Fibroblast of lung (primary cell): ENCODE data around the gene SEMA3D. TPM values are rescaled to one million over a fixed set of nuclear protein-coding genes. Genes with fewer than 3 reads are reported as not detected.

Experiments used
- DNase-seq, 2 donors: peaks; one replicate each; pipeline versions ENCODE4 v3.0.0 to v3.0.0-alpha.2; 2010; ENCODE audit warnings: low read depth in 2 of 2
- H2AFZ ChIP-seq: 2 replicates; pipeline ENCODE4 v1.5.1; 2012; ENCODE audit warnings: low read length, control low read depth, inconsistent platforms
- H3K27ac ChIP-seq: 2 replicates; pipeline ENCODE4 v1.5.1; 2011; ENCODE audit warnings: low read length, control low read depth; ENCODE audit not compliant: insufficient read depth
- H3K27me3 ChIP-seq: 2 replicates; pipeline ENCODE4 v1.5.1; 2011; ENCODE audit warnings: mild to moderate bottlenecking, low read length; ENCODE audit not compliant: control insufficient read depth, insufficient read depth
- H3K36me3 ChIP-seq: 2 replicates; pipeline ENCODE4 v1.5.1; 2011; ENCODE audit warnings: low read length; ENCODE audit not compliant: control insufficient read depth, insufficient read depth
- H3K4me1 ChIP-seq: 2 replicates; pipeline ENCODE4 v1.5.1; 2011; ENCODE audit warnings: low read length; ENCODE audit not compliant: control insufficient read depth, insufficient read depth; ENCODE audit errors: extremely low read depth
- H3K4me2 ChIP-seq: 2 replicates; pipeline ENCODE4 v1.5.1; 2011; ENCODE audit warnings: low read length, control low read depth; ENCODE audit not compliant: insufficient read depth; ENCODE audit errors: extremely low read depth
- H3K4me3 ChIP-seq, 4 experiments: fragments of 200-600 bp in 1 of 4; sonication (generic) in 1 of 4; replicated peaks in 1 of 4; 2 replicates each; pipeline ENCODE4 v1.5.1; 2011 to 2016; ENCODE audit warnings: low read length in 4 of 4, low read depth in 3 of 4, mild to moderate bottlenecking in 3 of 4, control low read depth in 2 of 4, inconsistent platforms in 1 of 4, mixed read lengths in 1 of 4; ENCODE audit not compliant: insufficient read depth in 1 of 4; ENCODE audit errors: control extremely low read depth in 1 of 4
- H3K79me2 ChIP-seq: 2 replicates; pipeline ENCODE4 v1.5.1; 2012; ENCODE audit warnings: mild to moderate bottlenecking, low read length, inconsistent platforms; ENCODE audit not compliant: control insufficient read depth, insufficient read depth
- H3K9ac ChIP-seq: 2 replicates; pipeline ENCODE4 v1.5.1; 2011; ENCODE audit warnings: mild to moderate bottlenecking, low read length, control low read depth; ENCODE audit not compliant: insufficient read depth
- H3K9me3 ChIP-seq: 2 replicates; pipeline ENCODE4 v1.5.1; 2012; ENCODE audit warnings: low read depth, low read length; ENCODE audit not compliant: control insufficient read depth, insufficient read depth
- H4K20me1 ChIP-seq: 2 replicates; pipeline ENCODE4 v1.5.1; 2011; ENCODE audit warnings: low read length; ENCODE audit not compliant: control insufficient read depth, insufficient read depth; ENCODE audit errors: extremely low read depth
- EZH2 ChIP-seq: IDR thresholded peaks from 2 replicates; pipeline ENCODE4 v1.5.1; 2012; ENCODE audit warnings: low read length, control low read depth, mild to moderate bottlenecking; ENCODE audit errors: missing control alignments
- polyA plus RNA-seq, 2 donors: library from polyadenylated mRNA; depleted of rRNA in 1 of 2; stranded (reverse) in 1 of 2; unstranded in 1 of 2; fragments of >200 nt; gene quantifications; 2 replicates each; pipeline ENCODE4 v1.2.1, GENCODE V29; 2011 to 2012; ENCODE audit warnings: missing spikeins in 1 of 2
- total RNA-seq: library from RNA; depleted of rRNA; stranded (reverse); fragments of >200 nt; gene quantifications from 2 replicates; pipeline ENCODE4 v1.2.1, GENCODE V29; 2014
- TF ChIP-seq, protein P1 (sequence below), 2 donors: IDR thresholded peaks in 1 of 2; conservative IDR thresholded peaks in 1 of 2; 1 replicate in 1 of 2; 2 replicates in 1 of 2; pipeline ENCODE4 v1.5.1; 2011 to 2012; ENCODE audit warnings: low read length in 2 of 2, control low read depth in 1 of 2, inconsistent platforms in 1 of 2, low read depth in 1 of 2, mild to moderate bottlenecking in 1 of 2

Gene SEMA3D
- total and polyA plus RNA-seq, 2 donors (not counting 1 experiment from before 2014, with no cell fraction given) = 4.1 to 4.6 TPM

DNA sequence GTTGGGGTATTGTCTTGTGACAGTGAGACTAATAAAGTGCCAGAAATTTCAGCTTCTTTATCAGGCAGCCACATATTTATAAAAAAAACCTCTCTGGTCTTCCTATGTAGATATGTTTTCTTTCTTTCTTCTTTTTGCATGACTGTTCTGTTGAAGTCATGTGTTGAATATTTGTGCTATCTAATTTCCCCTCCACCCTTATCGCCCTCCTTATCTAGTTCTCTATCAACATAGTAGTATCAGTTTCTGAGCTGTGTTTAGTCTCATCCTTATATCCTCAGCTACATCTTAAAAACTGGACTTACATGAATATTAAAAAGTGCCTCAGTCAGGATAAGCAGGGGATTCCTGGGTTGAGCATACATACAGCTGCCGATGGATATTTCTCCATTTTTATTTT lies 53.9 kb downstream of the SEMA3D start:
- Histone ChIP-seq H3K27me3 (no peaks in the 10 kb centered on the region), H3K27ac (no peak overlapping the region), H3K4me3 (no peak overlapping the region), H2AFZ (no peak overlapping the region), H3K36me3 (no peaks in the 10 kb centered on the region), H3K9ac (no peak overlapping the region), H4K20me1 (no peaks in the 10 kb centered on the region), H3K79me2 (no peaks in the 10 kb centered on the region), H3K4me1 (peaks cover 2% of the 10 kb centered on the region), H3K4me2 (no peak overlapping the region), H3K9me3 (no peaks in the 10 kb centered on the region)
- no peak for DNase-seq
- no peak for TF ChIP-seq EZH2
- TF ChIP-seq, protein P1, sequence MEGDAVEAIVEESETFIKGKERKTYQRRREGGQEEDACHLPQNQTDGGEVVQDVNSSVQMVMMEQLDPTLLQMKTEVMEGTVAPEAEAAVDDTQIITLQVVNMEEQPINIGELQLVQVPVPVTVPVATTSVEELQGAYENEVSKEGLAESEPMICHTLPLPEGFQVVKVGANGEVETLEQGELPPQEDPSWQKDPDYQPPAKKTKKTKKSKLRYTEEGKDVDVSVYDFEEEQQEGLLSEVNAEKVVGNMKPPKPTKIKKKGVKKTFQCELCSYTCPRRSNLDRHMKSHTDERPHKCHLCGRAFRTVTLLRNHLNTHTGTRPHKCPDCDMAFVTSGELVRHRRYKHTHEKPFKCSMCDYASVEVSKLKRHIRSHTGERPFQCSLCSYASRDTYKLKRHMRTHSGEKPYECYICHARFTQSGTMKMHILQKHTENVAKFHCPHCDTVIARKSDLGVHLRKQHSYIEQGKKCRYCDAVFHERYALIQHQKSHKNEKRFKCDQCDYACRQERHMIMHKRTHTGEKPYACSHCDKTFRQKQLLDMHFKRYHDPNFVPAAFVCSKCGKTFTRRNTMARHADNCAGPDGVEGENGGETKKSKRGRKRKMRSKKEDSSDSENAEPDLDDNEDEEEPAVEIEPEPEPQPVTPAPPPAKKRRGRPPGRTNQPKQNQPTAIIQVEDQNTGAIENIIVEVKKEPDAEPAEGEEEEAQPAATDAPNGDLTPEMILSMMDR (conservative IDR thresholded peaks at IDR 0.05 in 1 of 2, IDR thresholded peaks at IDR 0.05 in 1 of 2; ENCODE audit: low read depth in 1 of 2, low read length in 2 of 2) = no peak

DNA sequence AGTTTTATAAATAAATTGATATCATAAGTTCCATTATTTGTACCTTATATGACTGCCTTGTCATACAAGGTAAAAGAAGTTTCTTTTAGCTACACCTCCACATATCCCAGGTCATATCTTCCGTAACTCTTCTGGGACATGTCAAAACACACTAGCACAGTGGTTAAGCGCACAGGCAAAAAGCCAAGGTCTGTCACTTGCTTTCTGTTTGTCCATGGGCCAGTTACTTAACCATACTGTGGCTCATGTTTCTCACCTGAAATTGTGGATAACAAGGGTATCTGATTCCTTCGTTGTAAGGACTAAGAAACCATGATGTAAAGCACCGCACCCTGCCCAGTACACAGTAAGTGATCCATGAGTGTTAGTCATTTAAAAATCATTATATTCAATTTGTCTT lies 56.2 kb downstream of the SEMA3D start:
- Histone ChIP-seq H3K4me2 (no peak overlapping the region), H3K36me3 (no peaks in the 10 kb centered on the region), H4K20me1 (no peaks in the 10 kb centered on the region), H3K9me3 (no peaks in the 10 kb centered on the region), H2AFZ (no peak overlapping the region), H3K4me1 (peaks cover 2% of the 10 kb centered on the region), H3K4me3 (no peak overlapping the region), H3K27me3 (no peaks in the 10 kb centered on the region), H3K27ac (no peak overlapping the region), H3K79me2 (no peaks in the 10 kb centered on the region), H3K9ac (no peak overlapping the region)
- no peak for DNase-seq
- TF ChIP-seq EZH2 = no peak
- TF ChIP-seq, protein P1 (conservative IDR thresholded peaks at IDR 0.05 in 1 of 2, IDR thresholded peaks at IDR 0.05 in 1 of 2; ENCODE audit: low read depth in 1 of 2, low read length in 2 of 2) = no peak

DNA sequence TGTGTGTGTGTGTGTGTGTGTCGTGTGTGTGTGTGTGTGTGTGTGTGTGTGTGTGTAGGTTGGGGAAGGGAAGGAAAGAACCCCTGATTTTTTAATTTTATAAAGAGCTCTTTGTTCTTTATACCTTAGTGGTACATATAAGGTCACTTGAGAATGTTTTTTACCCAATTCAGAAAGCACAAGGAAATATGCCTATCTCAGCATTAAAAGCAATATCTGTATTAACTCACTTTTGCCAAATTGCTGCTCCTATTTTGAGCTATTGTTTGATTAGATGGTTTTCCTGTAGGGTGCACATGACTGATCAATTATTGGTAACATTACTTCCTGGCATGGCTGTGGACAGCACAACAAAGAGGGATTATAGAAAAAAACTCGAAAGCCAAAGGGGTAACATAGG lies 60.5 kb downstream of the SEMA3D start:
- Histone ChIP-seq H3K9ac (no peak overlapping the region), H4K20me1 (no peaks in the 10 kb centered on the region), H3K4me1 (no peaks in the 10 kb centered on the region), H3K4me3 (no peak overlapping the region), H3K27me3 (no peaks in the 10 kb centered on the region), H2AFZ (no peak overlapping the region), H3K4me2 (no peak overlapping the region), H3K9me3 (no peaks in the 10 kb centered on the region), H3K79me2 (no peaks in the 10 kb centered on the region), H3K36me3 (no peaks in the 10 kb centered on the region), H3K27ac (no peak overlapping the region)
- no peak for DNase-seq
- TF ChIP-seq, protein P1 (conservative IDR thresholded peaks at IDR 0.05 in 1 of 2, IDR thresholded peaks at IDR 0.05 in 1 of 2; ENCODE audit: low read depth in 1 of 2, low read length in 2 of 2) = no peak
- no peak for TF ChIP-seq EZH2
